IMR-90 (cell line): ENCODE results near the gene SPTLC3. TPM values are rescaled to one million over a fixed set of nuclear protein-coding genes. Genes with fewer than 3 reads are reported as not detected.

Source experiments
- polyA plus RNA-seq, 3 experiments: library from polyadenylated mRNA; depleted of rRNA; stranded (reverse); fragments of >200 nt; gene quantifications; 2 replicates each; pipeline ENCODE4 v1.2.3, GENCODE V29; 2012; ENCODE audit warnings: low replicate concordance in 1 of 3
- total RNA-seq: library from RNA; depleted of rRNA; stranded (reverse); fragments of >200 nt; gene quantifications from 2 replicates; pipeline ENCODE4 v1.2.3, GENCODE V29; 2012; rRNA removed

Gene SPTLC3
- total and polyA plus RNA-seq, 2 of the 4 experiments (the other 2 are of a cell fraction), result 0.44 to 1.6 TPM

Other genes starting within 250 kb of the SPTLC3 start
- gene ISM1, start 212.3 kb downstream of the SPTLC3 start, total RNA-seq, result not detected in 2 replicates
- 0.03 TPM in 1 of 2 replicates, not detected in the other for gene ISM1, start 212.3 kb downstream of the SPTLC3 start, polyA plus RNA-seq (2012; rRNA removed)